Cardiac muscle cell (in vitro differentiated cells and primary cell): ENCODE results near the gene PQBP1. TPM values are rescaled to one million over a fixed set of nuclear protein-coding genes. Genes with fewer than 3 reads are reported as not detected.

Experiments
- DNase-seq, 2 donors: peaks; one replicate each; pipeline versions ENCODE4 v3.0.0 to v3.0.0-alpha.2; 2010 to 2017; ENCODE audit warnings: low read depth in 1 of 2, low spot score in 1 of 2
- H3K27ac ChIP-seq: fragments of 200-600 bp; sonication (generic); 2 replicates; pipeline ENCODE4 v1.5.1; 2016
- H3K27me3 ChIP-seq: fragments of 200-600 bp; sonication (generic); 2 replicates; pipeline ENCODE4 v1.6.0; 2016; ENCODE audit warnings: control low read depth
- H3K36me3 ChIP-seq: fragments of 200-600 bp; sonication (generic); 2 replicates; pipeline ENCODE4 v1.5.1; 2016; ENCODE audit warnings: control low read depth
- H3K4me1 ChIP-seq: fragments of 200-600 bp; sonication (generic); 2 replicates; pipeline ENCODE4 v1.8.1; 2017; ENCODE audit warnings: low read depth, mild to moderate bottlenecking, mixed run types
- H3K4me3 ChIP-seq: fragments of 200-600 bp; sonication (generic); 2 replicates; pipeline ENCODE4 v1.5.1; 2016; ENCODE audit warnings: mild to moderate bottlenecking
- H3K9me3 ChIP-seq: fragments of 200-600 bp; sonication (generic); 2 replicates; pipeline ENCODE4 v1.5.1; 2017; ENCODE audit warnings: low read depth, mild to moderate bottlenecking, control low read depth
- CTCF ChIP-seq: IDR thresholded peaks from 2 replicates; pipeline ENCODE4 v1.5.1; 2012; ENCODE audit warnings: low read depth, mild to moderate bottlenecking, low read length
- polyA plus RNA-seq: library from polyadenylated mRNA; unstranded; fragments of >200 nt; fragmentation: Nextera tagmentation; extraction: Ambion mirVana; gene quantifications from 2 replicates; pipeline ENCODE4 v1.2.1, GENCODE V29; 2016
- total RNA-seq: library from RNA; depleted of rRNA; stranded (reverse); fragments of >200 nt; gene quantifications from 2 replicates; pipeline ENCODE4 v1.2.3, GENCODE V29; 2016

PQBP1 gene
- total and polyA plus RNA-seq, 2 experiments from 2014 or later, result 74.8 to 114 TPM

DNA sequence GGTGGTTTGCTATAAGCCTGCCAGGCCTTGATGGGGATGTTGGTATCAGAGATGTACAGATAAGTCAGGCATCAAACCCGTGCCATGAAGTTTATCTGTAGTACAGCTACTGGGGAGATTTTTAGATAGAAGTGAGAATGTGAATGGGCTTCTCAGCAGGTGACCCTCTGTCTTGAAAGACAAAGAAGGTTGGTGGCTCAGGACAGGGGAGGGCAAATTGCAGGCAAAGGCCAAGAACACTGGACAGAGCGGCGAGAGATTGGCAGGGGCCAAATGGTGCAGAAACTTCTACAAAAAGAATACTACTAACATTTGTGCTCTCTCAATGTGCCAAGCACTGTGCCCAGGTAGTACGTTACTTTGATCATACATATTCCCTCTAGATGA, 23.0 kb downstream of the PQBP1 start:
- peaks cover 7% of the 10 kb centered on the region for H3K4me1 ChIP-seq
- no peaks in the 10 kb centered on the region for H3K36me3 ChIP-seq
- H3K9me3 ChIP-seq, result no peaks in the 10 kb centered on the region
- H3K27me3 ChIP-seq, result no peaks in the 10 kb centered on the region
- no peak for TF ChIP-seq CTCF
- H3K4me3 ChIP-seq, result no peak overlapping the region
- no peak overlapping the region for H3K27ac ChIP-seq
- DNase-seq, result no peak

DNA sequence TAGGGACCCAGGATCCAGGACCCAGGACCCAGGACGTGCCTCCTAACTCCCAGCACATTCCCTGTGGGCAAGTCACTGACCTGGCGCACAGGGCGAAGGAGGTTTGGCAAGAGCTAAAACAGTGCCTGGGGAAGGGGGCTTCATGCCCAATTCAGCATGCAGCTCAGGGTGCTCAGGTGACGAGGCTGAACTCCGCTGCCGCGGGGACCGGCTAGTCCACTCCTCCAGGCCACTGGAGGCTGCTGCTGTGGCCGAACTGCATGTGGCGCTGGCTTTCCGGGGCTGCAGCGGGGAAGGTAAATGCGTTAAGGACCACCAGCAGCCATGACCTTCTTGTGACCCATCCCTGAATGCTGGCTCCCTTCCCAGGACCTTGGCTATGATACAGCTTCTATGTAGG, 26.0 kb downstream of the PQBP1 start:
- H3K4me1 ChIP-seq, result peaks cover 4% of the 10 kb centered on the region
- peaks cover 3% of the 10 kb centered on the region for H3K36me3 ChIP-seq
- H3K4me3 ChIP-seq, result no peak overlapping the region
- no peak for DNase-seq
- no peak overlapping the region for H3K27ac ChIP-seq
- no peak for TF ChIP-seq CTCF
- no peaks in the 10 kb centered on the region for H3K9me3 ChIP-seq
- no peaks in the 10 kb centered on the region for H3K27me3 ChIP-seq

- no peak overlapping the region for H3K27ac ChIP-seq
- peaks cover 4% of the 10 kb centered on the region for H3K4me1 ChIP-seq
- no peak for DNase-seq
- no peak for TF ChIP-seq CTCF
- H3K4me3 ChIP-seq, result no peak overlapping the region
- peaks cover 3% of the 10 kb centered on the region for H3K36me3 ChIP-seq
- H3K9me3 ChIP-seq, result no peaks in the 10 kb centered on the region
- H3K27me3 ChIP-seq, result no peaks in the 10 kb centered on the region
These were observed 26.5 kb downstream of the PQBP1 start for GRCh38 chrX:48924270-48924669.

GRCh38 chrX:48927123-48927522, 29.4 kb downstream of the PQBP1 start:
- TF ChIP-seq CTCF, result no peak
- no peak for DNase-seq
- H3K27me3 ChIP-seq, result no peaks in the 10 kb centered on the region
- no peaks in the 10 kb centered on the region for H3K9me3 ChIP-seq
- no peak overlapping the region for H3K4me3 ChIP-seq
- H3K36me3 ChIP-seq, result peaks cover 3% of the 10 kb centered on the region
- H3K4me1 ChIP-seq, result no peaks in the 10 kb centered on the region
- no peak overlapping the region for H3K27ac ChIP-seq

- H3K36me3 ChIP-seq, result peaks cover 3% of the 10 kb centered on the region
- no peaks in the 10 kb centered on the region for H3K9me3 ChIP-seq
- H3K27ac ChIP-seq, result no peak overlapping the region
- H3K27me3 ChIP-seq, result no peaks in the 10 kb centered on the region
- no peak for DNase-seq
- H3K4me3 ChIP-seq, result no peak overlapping the region
- H3K4me1 ChIP-seq, result no peaks in the 10 kb centered on the region
- no peak for TF ChIP-seq CTCF
These were observed 30.1 kb downstream of the PQBP1 start for GRCh38 chrX:48927736-48928382.

DNA sequence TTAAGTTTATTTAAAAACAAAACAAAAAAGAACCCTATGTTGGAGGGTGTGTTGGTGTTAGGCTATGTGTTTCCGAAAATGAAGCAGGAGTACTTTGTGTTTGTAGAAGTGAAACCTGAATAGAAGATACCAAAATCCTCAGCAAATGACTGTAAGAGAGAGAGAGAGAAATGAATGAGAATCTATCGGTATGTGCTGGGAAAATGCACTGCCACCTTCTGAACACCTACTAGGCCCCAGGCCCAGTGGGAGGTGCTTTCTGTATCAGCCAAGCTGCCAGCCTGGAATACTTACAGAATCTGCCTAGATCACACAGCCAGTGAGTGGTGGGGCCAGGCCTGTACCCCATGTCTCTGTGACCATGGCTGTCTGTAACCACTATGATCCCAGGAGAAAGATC, 36.0 kb downstream of the PQBP1 start:
- Histone ChIP-seq H3K27me3 (no peaks in the 10 kb centered on the region), H3K9me3 (no peaks in the 10 kb centered on the region), H3K4me3 (no peak overlapping the region), H3K27ac (no peak overlapping the region), H3K4me1 (no peaks in the 10 kb centered on the region), H3K36me3 (peaks cover 7% of the 10 kb centered on the region)
- DNase-seq, result no peak
- TF ChIP-seq CTCF, result no peak
